Measurements from ENCODE around the gene WDR72.

- no peak for TF ChIP-seq REST (IDR thresholded peaks at IDR 0.05; ENCODE audit: low read depth, low read length)
- TF ChIP-seq USF2 (IDR thresholded peaks at IDR 0.05; ENCODE audit: borderline replicate concordance, low read depth, low read length), result no peak
- TF ChIP-seq POLR2AphosphoS5 (IDR thresholded peaks at IDR 0.05; ENCODE audit: low read depth, low read length), result no peak
- TF ChIP-seq CTCF (IDR thresholded peaks at IDR 0.05), result no peak
- TF ChIP-seq TCF12 (IDR thresholded peaks at IDR 0.05), result no peak
- TF ChIP-seq MAX (IDR thresholded peaks at IDR 0.05; ENCODE audit: low read depth), result no peak
- no peak for TF ChIP-seq FOXJ3 (CRISPR knock-in tag; IDR thresholded peaks at IDR 0.05)
Measured at GRCh38 chr15:53644660-53645059, 114.8 kb downstream of the WDR72 start.
